Neural cell (in vitro differentiated cells): ENCODE results near the gene SLC28A3. TPM values are rescaled to one million over a fixed set of nuclear protein-coding genes. Genes with fewer than 3 reads are reported as not detected.

Source experiments
- H2AFZ ChIP-seq: fragments of 200-600, 300-800 bp; sonication (generic), shearing (Covaris generic); 2 replicates; pipeline ENCODE4 v1.6.0; 2014; ENCODE audit warnings: low read depth, mild to moderate bottlenecking, antibody characterized with exemption, low read length, moderate library complexity
- H3F3A ChIP-seq: fragments of 200-600 bp; shearing (Covaris generic); 2 replicates; pipeline ENCODE4 v1.6.1; 2016; ENCODE audit warnings: mild to moderate bottlenecking, moderate library complexity, mixed read lengths, antibody characterized with exemption, low read length; ENCODE audit not compliant: insufficient read depth, poor library complexity, severe bottlenecking
- H3K27ac ChIP-seq: fragments of 200-600, 300-800 bp; sonication (generic), shearing (Covaris generic); 2 replicates; pipeline ENCODE4 v1.5.1; 2014; ENCODE audit warnings: mild to moderate bottlenecking, low read length, moderate library complexity
- H3K27me3 ChIP-seq: fragments of 300-800, 200-600 bp; sonication (generic), shearing (Covaris generic); 2 replicates; pipeline ENCODE4 v1.6.0; 2014; ENCODE audit warnings: mild to moderate bottlenecking, low read depth, low read length, moderate library complexity; ENCODE audit not compliant: insufficient read depth
- H3K36me3 ChIP-seq: fragments of 300-800, 200-600 bp; sonication (generic), shearing (Covaris generic); 2 replicates; pipeline ENCODE4 v1.5.1; 2014; ENCODE audit warnings: mild to moderate bottlenecking, antibody characterized with exemption, low read length, moderate library complexity; ENCODE audit not compliant: insufficient read depth
- H3K4me2 ChIP-seq: fragments of 300-800, 200-600 bp; sonication (generic), shearing (Covaris generic); 2 replicates; pipeline ENCODE4 v1.6.0; 2014; ENCODE audit warnings: mild to moderate bottlenecking, low read length
- H3K4me3 ChIP-seq: fragments of 300-800, 200-600 bp; sonication (generic), shearing (Covaris generic); 2 replicates; pipeline ENCODE4 v1.5.1; 2014; ENCODE audit warnings: mild to moderate bottlenecking, low read length, moderate library complexity
- H3K79me2 ChIP-seq: fragments of 200-600 bp; shearing (Covaris generic); replicated peaks from 2 replicates; pipeline ENCODE4 v1.6.0; 2014; ENCODE audit warnings: mild to moderate bottlenecking, low read length, moderate library complexity; ENCODE audit not compliant: insufficient read depth
- H3K9ac ChIP-seq: fragments of 300-800, 200-600 bp; sonication (generic), shearing (Covaris generic); 2 replicates; pipeline ENCODE4 v1.6.1; 2016; ENCODE audit warnings: mild to moderate bottlenecking, low read length, mixed read lengths
- H3K9me2 ChIP-seq: fragments of 200-600 bp; shearing (Covaris generic); 2 replicates; pipeline ENCODE4 v1.6.1; 2016; ENCODE audit warnings: mild to moderate bottlenecking, low read length, mixed read lengths; ENCODE audit not compliant: insufficient read depth
- H3K9me3 ChIP-seq: fragments of 200-600, 300-800 bp; sonication (generic), shearing (Covaris generic); 2 replicates; pipeline ENCODE4 v1.6.1; 2016; ENCODE audit warnings: mild to moderate bottlenecking, mixed run types, low read length, moderate library complexity, mixed read lengths
- H4K20me1 ChIP-seq: fragments of 200-600 bp; shearing (Covaris generic); 2 replicates; pipeline ENCODE4 v1.6.1; 2016; ENCODE audit warnings: mild to moderate bottlenecking, mixed run types; ENCODE audit not compliant: insufficient read depth
- CTCF ChIP-seq: fragments of 450-650 bp; IDR thresholded peaks from 2 replicates; pipeline ENCODE4 v1.5.1; 2014; ENCODE audit warnings: antibody characterized with exemption, mild to moderate bottlenecking, moderate library complexity; ENCODE audit not compliant: poor library complexity, severe bottlenecking
- EP300 ChIP-seq: fragments of 450-650 bp; conservative IDR thresholded peaks from 2 replicates; pipeline ENCODE4 v1.6.1; 2014; ENCODE audit warnings: antibody characterized with exemption, mild to moderate bottlenecking, moderate library complexity; ENCODE audit not compliant: poor library complexity, severe bottlenecking
- EZH2 ChIP-seq: fragments of 200-600, 300-800 bp; shearing (Covaris generic), sonication (generic); IDR thresholded peaks from 2 replicates; pipeline ENCODE4 v1.6.1; 2014; ENCODE audit warnings: antibody characterized with exemption, low read length, borderline replicate concordance, mild to moderate bottlenecking; ENCODE audit not compliant: insufficient read depth, poor library complexity, severe bottlenecking
- MXI1 ChIP-seq: fragments of 450-650 bp; conservative IDR thresholded peaks from 2 replicates; pipeline ENCODE4 v1.6.1; 2014; ENCODE audit warnings: antibody characterized with exemption, mild to moderate bottlenecking; ENCODE audit not compliant: poor library complexity, severe bottlenecking
- POLR2AphosphoS5 ChIP-seq: IDR thresholded peaks from 2 replicates; pipeline ENCODE4 v1.6.1; 2012
- RAD21 ChIP-seq: fragments of 450-650 bp; conservative IDR thresholded peaks from 2 replicates; pipeline ENCODE4 v1.6.1; 2014; ENCODE audit warnings: antibody characterized with exemption, mild to moderate bottlenecking, moderate library complexity
- REST ChIP-seq: IDR thresholded peaks from 2 replicates; pipeline ENCODE4 v1.6.1; 2012; ENCODE audit warnings: borderline replicate concordance
- SMC3 ChIP-seq: fragments of 450-650 bp; conservative IDR thresholded peaks from 2 replicates; pipeline ENCODE4 v1.6.1; 2014; ENCODE audit warnings: antibody characterized with exemption, mild to moderate bottlenecking, moderate library complexity; ENCODE audit not compliant: poor library complexity
- TAF1 ChIP-seq: IDR thresholded peaks from 2 replicates; pipeline ENCODE4 v1.6.1; 2012; ENCODE audit warnings: low read depth
- polyA plus RNA-seq: library from polyadenylated mRNA; depleted of rRNA; stranded (reverse); fragments of >200 nt; gene quantifications from 2 replicates; pipeline ENCODE4 v1.2.3, GENCODE V29; 2014

Gene SLC28A3
- polyA plus RNA-seq, 1 donor from 2014 or later = not detected

GRCh38 chr9:84304166-84304565 is 36.4 kb downstream of the SLC28A3 start:
- H4K20me1 ChIP-seq = no peaks in the 10 kb centered on the region
- H3F3A ChIP-seq = no peaks in the 10 kb centered on the region
- no peak overlapping the region for H3K4me3 ChIP-seq
- no peaks in the 10 kb centered on the region for H3K9me2 ChIP-seq
- H3K36me3 ChIP-seq = no peaks in the 10 kb centered on the region
- H3K27ac ChIP-seq = no peak overlapping the region
- H3K27me3 ChIP-seq = no peaks in the 10 kb centered on the region
- TF ChIP-seq EZH2 (no peak), TAF1 (no peak), RAD21 (no peak), SMC3 (no peak), REST (no peak), EP300 (no peak), MXI1 (no peak), CTCF (no peak), POLR2AphosphoS5 (no peak)
- H3K79me2 ChIP-seq = no peaks in the 10 kb centered on the region
- no peak overlapping the region for H2AFZ ChIP-seq
- no peak overlapping the region for H3K4me2 ChIP-seq
- H3K9ac ChIP-seq = no peak overlapping the region
- H3K9me3 ChIP-seq = no peaks in the 10 kb centered on the region

GRCh38 chr9:84303061-84303460 is 37.5 kb downstream of the SLC28A3 start:
- no peaks in the 10 kb centered on the region for H3K9me2 ChIP-seq
- no peaks in the 10 kb centered on the region for H3K27me3 ChIP-seq
- TF ChIP-seq MXI1 (no peak), REST (no peak), EP300 (no peak), TAF1 (no peak), CTCF (no peak), POLR2AphosphoS5 (no peak), RAD21 (no peak), SMC3 (no peak), EZH2 (no peak)

More at GRCh38 chr9:84303061-84303460, 37.5 kb downstream of the SLC28A3 start:
- H3K4me3 ChIP-seq = no peak overlapping the region
- no peaks in the 10 kb centered on the region for H3K9me3 ChIP-seq
- no peaks in the 10 kb centered on the region for H4K20me1 ChIP-seq
- no peak overlapping the region for H2AFZ ChIP-seq
- no peak overlapping the region for H3K4me2 ChIP-seq
- no peak overlapping the region for H3K9ac ChIP-seq
- H3K27ac ChIP-seq = no peak overlapping the region
- H3K79me2 ChIP-seq = no peaks in the 10 kb centered on the region
- H3K36me3 ChIP-seq = no peaks in the 10 kb centered on the region
- H3F3A ChIP-seq = no peaks in the 10 kb centered on the region
